DOHH2 (cell line): Measurements from ENCODE around the gene NIFK.
"Not testable (repeated sequence)": the region's sequence is repeated elsewhere in the genome, so short reads cannot be mapped to it uniquely, and the experiment has no call there.

Experiments used
- H3F3A ChIP-seq: fragments of 200-600 bp; sonication (generic), shearing (Covaris generic); 2 replicates; pipeline ENCODE4 v1.6.0; 2016; ENCODE audit warnings: antibody characterized with exemption, mild to moderate bottlenecking; ENCODE audit not compliant: control insufficient read depth, insufficient read depth
- H3K27ac ChIP-seq: fragments of 200-600 bp; sonication (generic); 2 replicates; pipeline ENCODE4 v1.5.1; 2014; ENCODE audit warnings: low read depth, mild to moderate bottlenecking, low read length, moderate library complexity
- H3K27me3 ChIP-seq: fragments of 200-600 bp; sonication (generic); 2 replicates; pipeline ENCODE4 v1.6.1; 2014; ENCODE audit warnings: mild to moderate bottlenecking, low read length, mixed read lengths; ENCODE audit not compliant: control insufficient read depth
- H3K36me3 ChIP-seq: fragments of 200-600 bp; sonication (generic); 2 replicates; pipeline ENCODE4 v1.6.1; 2014; ENCODE audit warnings: mild to moderate bottlenecking, low read length, moderate library complexity, mixed read lengths; ENCODE audit not compliant: control insufficient read depth
- H3K4me1 ChIP-seq: fragments of 200-600 bp; sonication (generic); 2 replicates; pipeline ENCODE4 v1.6.1; 2014; ENCODE audit warnings: mild to moderate bottlenecking, low read length, mixed read lengths; ENCODE audit not compliant: control insufficient read depth
- H3K4me2 ChIP-seq: fragments of 200-600 bp; sonication (generic); 2 replicates; pipeline ENCODE4 v1.6.0; 2014; ENCODE audit warnings: mild to moderate bottlenecking, low read length, moderate library complexity
- H3K4me3 ChIP-seq: fragments of 200-600 bp; sonication (generic); 2 replicates; pipeline ENCODE4 v1.5.1; 2014; ENCODE audit warnings: mild to moderate bottlenecking, low read length, mixed read lengths
- H3K79me2 ChIP-seq: fragments of 200-600 bp; sonication (generic); 2 replicates; pipeline ENCODE4 v1.6.1; 2014; ENCODE audit warnings: mild to moderate bottlenecking, low read length, mixed read lengths; ENCODE audit not compliant: control insufficient read depth
- H3K9me2 ChIP-seq: fragments of 200-600 bp; sonication (generic); replicated peaks from 2 replicates; pipeline ENCODE4 v1.6.1; 2014; ENCODE audit warnings: mild to moderate bottlenecking, low read length, mixed read lengths; ENCODE audit not compliant: control insufficient read depth
- H3K9me3 ChIP-seq: fragments of 200-600 bp; sonication (generic); 2 replicates; pipeline ENCODE4 v1.6.1; 2014; ENCODE audit warnings: antibody characterized with exemption, low read length, mixed read lengths; ENCODE audit not compliant: control insufficient read depth, insufficient read depth
- H4K20me1 ChIP-seq: fragments of 200-600 bp; sonication (generic); 2 replicates; pipeline ENCODE4 v1.6.0; 2014; ENCODE audit warnings: low read depth, mild to moderate bottlenecking, antibody characterized with exemption, low read length, moderate library complexity; ENCODE audit not compliant: control insufficient read depth, insufficient read depth
- CTCF ChIP-seq: fragments of 200-600 bp; sonication (generic); IDR thresholded peaks from one replicate; pipeline ENCODE4 v1.5.1; 2014; ENCODE audit warnings: antibody characterized with exemption, mild to moderate bottlenecking, low read depth, low read length; ENCODE audit not compliant: poor library complexity, severe bottlenecking
- EZH2phosphoT487 ChIP-seq: fragments of 200-600 bp; sonication (generic); IDR thresholded peaks from 2 replicates; pipeline ENCODE4 v1.6.1; 2017; ENCODE audit warnings: borderline replicate concordance, mild to moderate bottlenecking, antibody characterized with exemption, low read length, moderate library complexity, mixed read lengths

The NIFK gene

GRCh38 chr2:121740973-121741372 is 4.3 kb upstream of the NIFK start:
- no peaks in the 10 kb centered on the region for H3K27me3 ChIP-seq
- 0 out of 2 replicates have a peak, but pooled peaks cover under 1% of the 10 kb centered on the region for H4K20me1 ChIP-seq
- TF ChIP-seq EZH2phosphoT487 (no peak), CTCF (no peak)
- H3F3A ChIP-seq = 0 out of 2 replicates have a peak, but pooled peaks cover 3% of the 10 kb centered on the region
- H3K4me1 ChIP-seq = peaks cover 10% of the 10 kb centered on the region
- H3K4me2 ChIP-seq = no peak overlapping the region
- no peaks in the 10 kb centered on the region for H3K9me2 ChIP-seq
- H3K9me3 ChIP-seq = no peaks in the 10 kb centered on the region
- peaks cover 5% of the 10 kb centered on the region for H3K36me3 ChIP-seq
- H3K4me3 ChIP-seq = no peak overlapping the region
- no peak overlapping the region for H3K27ac ChIP-seq
- peaks cover 8% of the 10 kb centered on the region for H3K79me2 ChIP-seq

- no peaks in the 10 kb centered on the region for H3K9me2 ChIP-seq
- TF ChIP-seq EZH2phosphoT487 = no peak
- TF ChIP-seq CTCF = no peak
- peak overlapping the region; percentile 42 for H3K27ac ChIP-seq
These were observed 574 bp downstream of the NIFK start for GRCh38 chr2:121736140-121736461.

DNA sequence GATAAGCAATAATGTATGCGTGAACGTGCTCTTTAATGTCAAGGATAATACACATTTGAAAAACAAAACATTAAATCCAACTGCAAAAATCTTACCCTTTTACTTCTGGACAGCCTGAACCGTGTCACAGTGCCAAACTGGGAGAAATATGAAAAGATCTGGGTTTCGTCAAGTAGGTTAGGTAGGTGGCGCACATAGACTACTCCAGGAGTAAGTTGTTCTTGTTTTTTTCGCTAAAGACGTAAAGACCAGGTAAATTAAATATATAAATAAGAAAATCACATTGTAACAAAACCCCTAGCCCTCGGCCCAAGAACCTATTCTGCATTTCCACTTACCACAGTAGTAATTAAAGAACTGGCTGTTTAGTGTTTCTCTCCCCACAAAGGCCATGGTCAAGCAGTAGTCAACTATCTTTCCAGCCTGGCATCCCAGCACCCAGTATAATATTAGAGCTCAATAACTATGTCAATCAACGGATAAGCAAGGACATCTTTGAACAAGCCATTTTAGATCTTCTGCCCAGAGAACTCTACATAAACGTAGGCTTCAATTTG is 1.1 kb downstream of the NIFK start:
- peak; percentile 39 for TF ChIP-seq CTCF
- no peak for TF ChIP-seq EZH2phosphoT487
- peaks cover 19% of the 10 kb centered on the region for H4K20me1 ChIP-seq
- peak overlapping the region; percentile 80 for H3K4me3 ChIP-seq
- peaks cover 57% of the 10 kb centered on the region for H3K79me2 ChIP-seq
- H3K27me3 ChIP-seq = no peaks in the 10 kb centered on the region
- H3K9me3 ChIP-seq = no peaks in the 10 kb centered on the region
- H3K4me1 ChIP-seq = peaks cover 19% of the 10 kb centered on the region
- no peaks in the 10 kb centered on the region for H3F3A ChIP-seq
- peak overlapping the region; percentile 66 for H3K4me2 ChIP-seq
- peaks cover 58% of the 10 kb centered on the region for H3K36me3 ChIP-seq
- H3K9me2 ChIP-seq = no peaks in the 10 kb centered on the region
- peak overlapping the region; percentile 42 for H3K27ac ChIP-seq

More at GRCh38 chr2:121736140-121736461, 574 bp downstream of the NIFK start:
- Histone ChIP-seq H3K36me3 (peaks cover 53% of the 10 kb centered on the region), H3K4me3 (peak overlapping the region; percentile 80), H3F3A (no peaks in the 10 kb centered on the region), H3K4me1 (peaks cover 19% of the 10 kb centered on the region), H3K4me2 (peak overlapping the region; percentile 66), H4K20me1 (peaks cover 19% of the 10 kb centered on the region), H3K79me2 (peaks cover 55% of the 10 kb centered on the region), H3K9me3 (no peaks in the 10 kb centered on the region), H3K27me3 (no peaks in the 10 kb centered on the region)

- Histone ChIP-seq H3K79me2 (peaks cover 57% of the 10 kb centered on the region), H3K36me3 (peaks cover 65% of the 10 kb centered on the region), H4K20me1 (peaks cover 19% of the 10 kb centered on the region), H3K4me3 (peak overlapping the region; percentile 80; the same call in 1 of the 2 replicates), H3K4me2 (peak overlapping the region; percentile 66), H3K4me1 (peaks cover 19% of the 10 kb centered on the region)
- H3K9me3 ChIP-seq, H3K27me3 ChIP-seq, H3K27ac ChIP-seq, H3F3A ChIP-seq, H3K9me2 ChIP-seq: not testable (repeated sequence)
These were observed 2.1 kb downstream of the NIFK start for GRCh38 chr2:121734544-121734943.
